Naive thymus-derived CD4-positive, alpha-beta T cell (primary cell): ENCODE results near the gene NIPA2. TPM values are rescaled to one million over a fixed set of nuclear protein-coding genes. Genes with fewer than 3 reads are reported as not detected.

ENCODE experiments used
- ATAC-seq: fragments of 150-1000 bp; cut with Tn5 transposase; 2 replicates; pipeline ENCODE4 v1.10.0; 2021; ENCODE audit warnings: mild to moderate bottlenecking, moderate library complexity
- CTCF ChIA-PET: fragments of 350-600 bp; sonication (Branson Sonifier 250); formaldehyde crosslinking; loops from one replicate; lab custom pipeline; 2021; ENCODE audit warnings: antibody characterized with exemption; lab: Charles Lee
- POLR2A ChIA-PET: fragments of 350-600 bp; sonication (Branson Sonifier 250); formaldehyde crosslinking; loops from one replicate; lab custom pipeline; 2021; ENCODE audit warnings: antibody characterized with exemption, inconsistent platforms; lab: Charles Lee
- DNase-seq, 9 donors: peaks; one replicate each; pipeline versions ENCODE4 v3.0.0 to v3.0.0-alpha.2; 2020 to 2022; ENCODE audit warnings: mixed read lengths in 1 of 9
- H3K27ac ChIP-seq: one replicate; pipeline ENCODE4 v1.7.0; 2013; ENCODE audit warnings: mild to moderate bottlenecking, low read depth, low read length, moderate library complexity
- H3K27me3 ChIP-seq, 2 donors: one replicate each; pipeline ENCODE4 v1.7.0; 2013; ENCODE audit warnings: low read length in 2 of 2, mild to moderate bottlenecking in 2 of 2, moderate library complexity in 2 of 2; ENCODE audit not compliant: control insufficient read depth in 2 of 2, insufficient read depth in 2 of 2
- H3K36me3 ChIP-seq, 3 experiments: 1 replicate in 2 of 3; 2 replicates in 1 of 3; pipeline ENCODE4 v1.7.0; 2013; ENCODE audit warnings: low read length in 3 of 3, mild to moderate bottlenecking in 3 of 3, moderate library complexity in 1 of 3; ENCODE audit not compliant: insufficient read depth in 3 of 3, control insufficient read depth in 2 of 3
- H3K4me1 ChIP-seq, 2 donors: one replicate each; pipeline ENCODE4 v1.7.0; 2013; ENCODE audit warnings: low read length in 2 of 2, mild to moderate bottlenecking in 2 of 2, moderate library complexity in 1 of 2; ENCODE audit not compliant: control insufficient read depth in 2 of 2, insufficient read depth in 2 of 2
- H3K4me3 ChIP-seq: 2 replicates; pipeline ENCODE4 v1.7.0; 2013; ENCODE audit warnings: mild to moderate bottlenecking, low read length
- H3K9me3 ChIP-seq, 3 experiments: 1 replicate in 2 of 3; 2 replicates in 1 of 3; pipeline ENCODE4 v1.7.0; 2013; ENCODE audit warnings: low read length in 3 of 3; ENCODE audit not compliant: control insufficient read depth in 2 of 3
- H3K27ac Mint-ChIP-seq, 9 donors: one replicate each; pipeline ENCODE4 v1.8.0; 2020 to 2022; ENCODE audit warnings: mixed read lengths in 9 of 9, mild to moderate bottlenecking in 8 of 9, moderate library complexity in 5 of 9, inconsistent platforms in 2 of 9
- H3K27me3 Mint-ChIP-seq, 5 donors: one replicate each; pipeline ENCODE4 v1.8.0; 2021 to 2022; ENCODE audit warnings: mixed read lengths in 5 of 5, mild to moderate bottlenecking in 1 of 5
- H3K36me3 Mint-ChIP-seq, 5 donors: one replicate each; pipeline ENCODE4 v1.8.0; 2020 to 2022; ENCODE audit warnings: mixed read lengths in 5 of 5, mild to moderate bottlenecking in 3 of 5, inconsistent platforms in 1 of 5
- H3K4me1 Mint-ChIP-seq, 7 donors: one replicate each; pipeline ENCODE4 v1.8.0; 2020 to 2022; ENCODE audit warnings: mixed read lengths in 7 of 7, mild to moderate bottlenecking in 3 of 7, inconsistent platforms in 1 of 7
- H3K4me3 Mint-ChIP-seq, 10 donors: one replicate each; pipeline ENCODE4 v1.8.0; 2020 to 2022; ENCODE audit warnings: mild to moderate bottlenecking in 10 of 10, mixed read lengths in 10 of 10, moderate library complexity in 6 of 10, inconsistent platforms in 2 of 10
- H3K9me3 Mint-ChIP-seq, 11 donors: one replicate each; pipeline ENCODE4 v1.8.0; 2020 to 2022; ENCODE audit warnings: mixed read lengths in 11 of 11, mild to moderate bottlenecking in 4 of 11, inconsistent platforms in 1 of 11, moderate library complexity in 1 of 11
- intact Hi-C, 2 donors: fragments of 100-400 bp; cut with micrococcal nuclease; formaldehyde crosslinking; loops; one replicate each; pipeline ENCODE4 v1.15.1; 2023
- polyA plus RNA-seq, 2 donors: library from polyadenylated mRNA; unstranded; fragments of 300-500 nt; fragmentation: Illumina TruSeq; gene quantifications; one replicate each; pipeline ENCODE4 v1.2.3, GENCODE V29; 2021
- total RNA-seq, 6 experiments: library from RNA in 5 of 6; stranded (reverse) in 5 of 6; gene quantifications; 1 replicate in 5 of 6; 2 replicates in 1 of 6; pipeline ENCODE4 v1.2.3 and lab custom pipeline; 2021 to 2026

Gene NIPA2
- total and polyA plus RNA-seq, 7 experiments from 2014 or later, result 28.7 to 42.0 (median 37.0) TPM

- intact Hi-C loops, result loop anchor here in 1 of 2 donors (5.0 kb wide), 1 partner anchor 127 kb away; no protein-coding TSS in a partner anchor
- Mint-ChIP-seq H3K27ac (no peak overlapping the region), H3K36me3 (peaks cover 0 to 5% (median 0%) of the 10 kb centered on the region in 5 donors), H3K27me3 (no peaks in the 10 kb centered on the region), H3K4me3 (no peak overlapping the region), H3K9me3 (no peaks in the 10 kb centered on the region), H3K4me1 (no peaks in the 10 kb centered on the region)
- Histone ChIP-seq H3K9me3 (no peaks in the 10 kb centered on the region), H3K4me1 (no peaks in the 10 kb centered on the region), H3K4me3 (no peak overlapping the region), H3K27ac (no peak overlapping the region), H3K27me3 (no peaks in the 10 kb centered on the region), H3K36me3 (no peaks in the 10 kb centered on the region)
- ATAC-seq (no peak), DNase-seq (peak in 1 of 9 donors; percentile 8)
- ChIA-PET POLR2A (no interaction called here), CTCF (no interaction called here)
These were observed 45.9 kb downstream of the NIPA2 start for GRCh38 chr15:22884344-22884743.

- Mint-ChIP-seq H3K27ac (no peak overlapping the region), H3K36me3 (peaks cover 0 to 5% (median 0%) of the 10 kb centered on the region in 5 donors), H3K4me1 (no peaks in the 10 kb centered on the region), H3K27me3 (no peaks in the 10 kb centered on the region), H3K4me3 (no peak overlapping the region), H3K9me3 (no peaks in the 10 kb centered on the region)
- Histone ChIP-seq H3K27me3 (no peaks in the 10 kb centered on the region), H3K36me3 (no peaks in the 10 kb centered on the region), H3K4me1 (no peaks in the 10 kb centered on the region), H3K27ac (no peak overlapping the region), H3K4me3 (no peak overlapping the region), H3K9me3 (no peaks in the 10 kb centered on the region)
- DNase-seq, result no peak
- POLR2A ChIA-PET, result no interaction called here
- intact Hi-C loops, result no loop called here
- CTCF ChIA-PET, result no interaction called here
- no peak for ATAC-seq
These were observed 46.7 kb downstream of the NIPA2 start for GRCh38 chr15:22885120-22885519.

GRCh38 chr15:22887157-22887951 is 48.9 kb downstream of the NIPA2 start:
- ATAC-seq (no peak), DNase-seq (no peak)
- no peak overlapping the region for H3K27ac ChIP-seq
- POLR2A ChIA-PET, result no interaction called here
- no peaks in the 10 kb centered on the region for H3K27me3 Mint-ChIP-seq
- H3K4me3 ChIP-seq, result no peak overlapping the region
- intact Hi-C loops, result no loop called here
- no peak overlapping the region for H3K4me3 Mint-ChIP-seq
- no peaks in the 10 kb centered on the region for H3K4me1 ChIP-seq
- CTCF ChIA-PET, result no interaction called here
- H3K36me3 Mint-ChIP-seq, result no peaks in the 10 kb centered on the region
- H3K4me1 Mint-ChIP-seq, result no peaks in the 10 kb centered on the region
- no peaks in the 10 kb centered on the region for H3K27me3 ChIP-seq
- no peaks in the 10 kb centered on the region for H3K9me3 ChIP-seq
- H3K9me3 Mint-ChIP-seq, result no peaks in the 10 kb centered on the region
- H3K36me3 ChIP-seq, result no peaks in the 10 kb centered on the region
- H3K27ac Mint-ChIP-seq, result no peak overlapping the region

- Mint-ChIP-seq H3K27me3 (no peaks in the 10 kb centered on the region), H3K27ac (no peak overlapping the region), H3K4me1 (no peaks in the 10 kb centered on the region), H3K4me3 (no peak overlapping the region), H3K9me3 (no peaks in the 10 kb centered on the region), H3K36me3 (no peaks in the 10 kb centered on the region)
- CTCF ChIA-PET, result no interaction called here
- H3K9me3 ChIP-seq, result no peaks in the 10 kb centered on the region
- no peaks in the 10 kb centered on the region for H3K27me3 ChIP-seq
- ATAC-seq (no peak), DNase-seq (no peak)
- intact Hi-C loops, result no loop called here
- no peaks in the 10 kb centered on the region for H3K36me3 ChIP-seq
- H3K4me3 ChIP-seq, result no peak overlapping the region
- POLR2A ChIA-PET, result no interaction called here
- no peak overlapping the region for H3K27ac ChIP-seq
- no peaks in the 10 kb centered on the region for H3K4me1 ChIP-seq
These were observed 49.8 kb downstream of the NIPA2 start for GRCh38 chr15:22888120-22888859.

GRCh38 chr15:22889146-22889818 is 50.8 kb downstream of the NIPA2 start:
- intact Hi-C loops, result no loop called here
- Mint-ChIP-seq H3K27ac (no peak overlapping the region), H3K36me3 (no peaks in the 10 kb centered on the region), H3K4me3 (no peak overlapping the region), H3K9me3 (no peaks in the 10 kb centered on the region), H3K27me3 (no peaks in the 10 kb centered on the region), H3K4me1 (no peaks in the 10 kb centered on the region)
- ATAC-seq (no peak), DNase-seq (no peak)
- H3K4me1 ChIP-seq, result no peaks in the 10 kb centered on the region
- no peaks in the 10 kb centered on the region for H3K9me3 ChIP-seq
- H3K27ac ChIP-seq, result no peak overlapping the region
- no peaks in the 10 kb centered on the region for H3K36me3 ChIP-seq
- ChIA-PET CTCF (no interaction called here), POLR2A (no interaction called here)
- H3K4me3 ChIP-seq, result no peak overlapping the region
- H3K27me3 ChIP-seq, result no peaks in the 10 kb centered on the region

GRCh38 chr15:22890296-22890695 is 51.8 kb downstream of the NIPA2 start:
- Mint-ChIP-seq H3K27me3 (no peaks in the 10 kb centered on the region), H3K36me3 (no peaks in the 10 kb centered on the region), H3K27ac (no peak overlapping the region), H3K4me1 (peaks cover 0 to 2% (median 0%) of the 10 kb centered on the region in 7 donors), H3K9me3 (no peaks in the 10 kb centered on the region), H3K4me3 (no peak overlapping the region)
- no peaks in the 10 kb centered on the region for H3K27me3 ChIP-seq
- no peak for DNase-seq
- no peaks in the 10 kb centered on the region for H3K9me3 ChIP-seq
- ATAC-seq, result no peak
- H3K36me3 ChIP-seq, result no peaks in the 10 kb centered on the region
- no peak overlapping the region for H3K4me3 ChIP-seq
- CTCF ChIA-PET, result no interaction called here
- H3K4me1 ChIP-seq, result no peaks in the 10 kb centered on the region
- intact Hi-C loops, result no loop called here
- H3K27ac ChIP-seq, result no peak overlapping the region
- POLR2A ChIA-PET, result no interaction called here
